ENCODE data around the gene VSIG4.

DNA sequence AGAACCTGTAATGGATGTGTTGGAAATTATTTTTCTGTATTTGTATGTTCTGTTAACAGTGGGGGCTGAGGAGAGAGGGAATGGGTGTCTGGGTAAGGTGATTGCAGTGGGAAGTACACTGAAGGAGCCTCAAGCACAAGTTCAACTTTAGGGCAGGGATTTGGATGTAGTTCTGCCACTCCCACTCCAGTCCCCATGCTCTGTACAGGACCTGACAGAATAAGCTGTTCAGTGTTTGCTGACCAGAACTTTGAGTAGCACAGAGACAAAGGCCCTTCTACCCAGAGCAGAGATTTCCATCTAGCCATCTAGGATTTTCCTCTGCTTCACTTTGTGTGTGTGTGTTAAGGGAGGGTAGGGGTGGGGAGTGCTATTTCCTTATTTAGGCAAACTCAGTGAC, 49.2 kb downstream of the VSIG4 start:
- TF ChIP-seq ZFHX2 (tag by site-specific recombination; conservative IDR thresholded peaks at IDR 0.05) (no peak), ZNF747 (tag by site-specific recombination; IDR thresholded peaks at IDR 0.05) (no peak)
